ENCODE results near the gene MRPL14. TPM values are rescaled to one million over a fixed set of nuclear protein-coding genes. Genes with fewer than 3 reads are reported as not detected.

Gene MRPL14
- total RNA-seq, 1 experiment from 2014 or later, result 80.1 TPM

GRCh38 chr6:44123544-44123943, 3.7 kb downstream of the MRPL14 start:
- H3K27me3 ChIP-seq (ENCODE audit: low read length), result no peaks in the 10 kb centered on the region; the same call in 1 of the 2 replicates
- no peaks in the 10 kb centered on the region for H3K9me3 ChIP-seq (ENCODE audit: low read length)
- H2AFZ ChIP-seq (ENCODE audit: low read length), result no peak overlapping the region
- H3K9ac ChIP-seq (ENCODE audit: low read length), result no peak overlapping the region
- peak overlapping the region; percentile 24 for H3K4me2 ChIP-seq (ENCODE audit: low read depth, low read length, poor library complexity, severe bottlenecking)
- H3K4me3 ChIP-seq (ENCODE audit: low read length), result no peak overlapping the region
- peaks cover 86% of the 10 kb centered on the region for H3K79me2 ChIP-seq (ENCODE audit: low read length)
- no peak for DNase-seq
- peaks cover 39% of the 10 kb centered on the region for H4K20me1 ChIP-seq (ENCODE audit: insufficient read depth, low read depth, low read length)
- no peaks in the 10 kb centered on the region for H3K9me2 ChIP-seq (replicated peaks; ENCODE audit: insufficient read depth, low read length)
- H3K36me3 ChIP-seq (ENCODE audit: insufficient read depth, low read length), result peaks cover 10% of the 10 kb centered on the region; the same call in 1 of the 2 replicates
- peaks cover 45% of the 10 kb centered on the region for H3K4me1 ChIP-seq (ENCODE audit: low read length)
- H3K27ac ChIP-seq (ENCODE audit: low read length), result no peak overlapping the region

GRCh38 chr6:44122801-44123200, 4.5 kb downstream of the MRPL14 start:
- Histone ChIP-seq H3K4me3 (ENCODE audit: low read length) (no peak overlapping the region), H3K9ac (ENCODE audit: low read length) (no peak overlapping the region; the same call in 1 of the 2 replicates), H3K27ac (ENCODE audit: low read length) (no peak overlapping the region), H3K36me3 (ENCODE audit: insufficient read depth, low read length) (peaks cover 10% of the 10 kb centered on the region; the same call in 1 of the 2 replicates), H3K79me2 (ENCODE audit: low read length) (peaks cover 94% of the 10 kb centered on the region), H3K4me1 (ENCODE audit: low read length) (peaks cover 43% of the 10 kb centered on the region), H3K9me2 (replicated peaks; ENCODE audit: insufficient read depth, low read length) (no peaks in the 10 kb centered on the region), H3K27me3 (ENCODE audit: low read length) (no peaks in the 10 kb centered on the region), H4K20me1 (ENCODE audit: insufficient read depth, low read depth, low read length) (peaks cover 46% of the 10 kb centered on the region), H3K9me3 (ENCODE audit: low read length) (no peaks in the 10 kb centered on the region), H3K4me2 (ENCODE audit: low read depth, low read length, poor library complexity, severe bottlenecking) (peak overlapping the region; percentile 24), H2AFZ (ENCODE audit: low read length) (no peak overlapping the region)
- DNase-seq, result no peak

GRCh38 chr6:44120692-44121443, 6.4 kb downstream of the MRPL14 start:
- peaks cover 56% of the 10 kb centered on the region for H4K20me1 ChIP-seq (ENCODE audit: insufficient read depth, low read depth, low read length)

GRCh38 chr6:44119704-44120262, 7.5 kb downstream of the MRPL14 start:
- peaks cover 11% of the 10 kb centered on the region; the same call in 1 of the 2 replicates for H3K36me3 ChIP-seq (ENCODE audit: insufficient read depth, low read length)
- no peaks in the 10 kb centered on the region for H3K27me3 ChIP-seq (ENCODE audit: low read length)
- H3K9me3 ChIP-seq (ENCODE audit: low read length), result no peaks in the 10 kb centered on the region
- H3K79me2 ChIP-seq (ENCODE audit: low read length), result peaks cover 99% of the 10 kb centered on the region
- no peak overlapping the region for H3K9ac ChIP-seq (ENCODE audit: low read length)
- H2AFZ ChIP-seq (ENCODE audit: low read length), result no peak overlapping the region
- no peak overlapping the region for H3K4me2 ChIP-seq (ENCODE audit: low read depth, low read length, poor library complexity, severe bottlenecking)
- no peaks in the 10 kb centered on the region for H3K9me2 ChIP-seq (replicated peaks; ENCODE audit: insufficient read depth, low read length)
- DNase-seq, result no peak
- peaks cover 27% of the 10 kb centered on the region for H3K4me1 ChIP-seq (ENCODE audit: low read length)
- H3K27ac ChIP-seq (ENCODE audit: low read length), result no peak overlapping the region
- peaks cover 56% of the 10 kb centered on the region for H4K20me1 ChIP-seq (ENCODE audit: insufficient read depth, low read depth, low read length)
- no peak overlapping the region for H3K4me3 ChIP-seq (ENCODE audit: low read length)

More at GRCh38 chr6:44120692-44121443, 6.4 kb downstream of the MRPL14 start:
- H3K4me2 ChIP-seq (ENCODE audit: low read depth, low read length, poor library complexity, severe bottlenecking), result no peak overlapping the region
- no peak overlapping the region for H3K27ac ChIP-seq (ENCODE audit: low read length)
- no peaks in the 10 kb centered on the region for H3K9me2 ChIP-seq (replicated peaks; ENCODE audit: insufficient read depth, low read length)
- H3K4me3 ChIP-seq (ENCODE audit: low read length), result no peak overlapping the region
- no peak for DNase-seq
- no peaks in the 10 kb centered on the region for H3K27me3 ChIP-seq (ENCODE audit: low read length)
- peaks cover 38% of the 10 kb centered on the region for H3K4me1 ChIP-seq (ENCODE audit: low read length)
- H3K9ac ChIP-seq (ENCODE audit: low read length), result no peak overlapping the region
- H3K79me2 ChIP-seq (ENCODE audit: low read length), result peaks cover 100% of the 10 kb centered on the region
- no peak overlapping the region for H2AFZ ChIP-seq (ENCODE audit: low read length)
- no peaks in the 10 kb centered on the region for H3K9me3 ChIP-seq (ENCODE audit: low read length)
- peaks cover 14% of the 10 kb centered on the region; the same call in 1 of the 2 replicates for H3K36me3 ChIP-seq (ENCODE audit: insufficient read depth, low read length)

- no peak for DNase-seq
- Histone ChIP-seq H3K4me2 (ENCODE audit: low read depth, low read length, poor library complexity, severe bottlenecking) (no peak overlapping the region), H3K9me2 (replicated peaks; ENCODE audit: insufficient read depth, low read length) (no peaks in the 10 kb centered on the region), H3K4me3 (ENCODE audit: low read length) (no peak overlapping the region), H4K20me1 (ENCODE audit: insufficient read depth, low read depth, low read length) (peaks cover 63% of the 10 kb centered on the region), H3K79me2 (ENCODE audit: low read length) (peaks cover 91% of the 10 kb centered on the region), H3K36me3 (ENCODE audit: insufficient read depth, low read length) (peaks cover 18% of the 10 kb centered on the region), H3K9me3 (ENCODE audit: low read length) (no peaks in the 10 kb centered on the region), H3K9ac (ENCODE audit: low read length) (no peak overlapping the region), H3K4me1 (ENCODE audit: low read length) (peaks cover 6% of the 10 kb centered on the region), H3K27me3 (ENCODE audit: low read length) (no peaks in the 10 kb centered on the region), H3K27ac (ENCODE audit: low read length) (no peak overlapping the region), H2AFZ (ENCODE audit: low read length) (no peak overlapping the region)
Observed at GRCh38 chr6:44117397-44118128, 9.7 kb downstream of the MRPL14 start.

GRCh38 chr6:44116641-44117382, 10.4 kb downstream of the MRPL14 start:
- Histone ChIP-seq H3K9me2 (replicated peaks; ENCODE audit: insufficient read depth, low read length) (no peaks in the 10 kb centered on the region), H3K9ac (ENCODE audit: low read length) (no peak overlapping the region), H3K27ac (ENCODE audit: low read length) (no peak overlapping the region), H3K4me1 (ENCODE audit: low read length) (peaks cover 4% of the 10 kb centered on the region; the same call in 1 of the 2 replicates), H4K20me1 (ENCODE audit: insufficient read depth, low read depth, low read length) (peaks cover 60% of the 10 kb centered on the region), H3K27me3 (ENCODE audit: low read length) (no peaks in the 10 kb centered on the region), H3K4me2 (ENCODE audit: low read depth, low read length, poor library complexity, severe bottlenecking) (no peak overlapping the region), H3K36me3 (ENCODE audit: insufficient read depth, low read length) (peaks cover 24% of the 10 kb centered on the region), H3K79me2 (ENCODE audit: low read length) (peaks cover 89% of the 10 kb centered on the region), H2AFZ (ENCODE audit: low read length) (no peak overlapping the region), H3K9me3 (ENCODE audit: low read length) (no peaks in the 10 kb centered on the region), H3K4me3 (ENCODE audit: low read length) (no peak overlapping the region)
- DNase-seq, result no peak

- H3K4me1 ChIP-seq (ENCODE audit: low read length), result peaks cover 4% of the 10 kb centered on the region; the same call in 1 of the 2 replicates
- H3K27ac ChIP-seq (ENCODE audit: low read length), result no peak overlapping the region
- no peak overlapping the region for H3K4me3 ChIP-seq (ENCODE audit: low read length)
- no peak overlapping the region for H3K9ac ChIP-seq (ENCODE audit: low read length)
- H4K20me1 ChIP-seq (ENCODE audit: insufficient read depth, low read depth, low read length), result peaks cover 59% of the 10 kb centered on the region
- no peak overlapping the region for H2AFZ ChIP-seq (ENCODE audit: low read length)
- H3K27me3 ChIP-seq (ENCODE audit: low read length), result no peaks in the 10 kb centered on the region
- peaks cover 31% of the 10 kb centered on the region for H3K36me3 ChIP-seq (ENCODE audit: insufficient read depth, low read length)
- DNase-seq, result no peak
- no peaks in the 10 kb centered on the region for H3K9me2 ChIP-seq (replicated peaks; ENCODE audit: insufficient read depth, low read length)
- no peaks in the 10 kb centered on the region for H3K9me3 ChIP-seq (ENCODE audit: low read length)
- no peak overlapping the region for H3K4me2 ChIP-seq (ENCODE audit: low read depth, low read length, poor library complexity, severe bottlenecking)
- H3K79me2 ChIP-seq (ENCODE audit: low read length), result peaks cover 86% of the 10 kb centered on the region
Observed at GRCh38 chr6:44115866-44116265, 11.4 kb downstream of the MRPL14 start.
